OCI-M1 (cell line): ENCODE measurements around the gene SPSB3.

ENCODE experiments used
- DNase-seq: peaks from one replicate; lab custom pipeline; 2025; lab: John Stamatoyannopoulos, UW

The SPSB3 gene

DNA sequence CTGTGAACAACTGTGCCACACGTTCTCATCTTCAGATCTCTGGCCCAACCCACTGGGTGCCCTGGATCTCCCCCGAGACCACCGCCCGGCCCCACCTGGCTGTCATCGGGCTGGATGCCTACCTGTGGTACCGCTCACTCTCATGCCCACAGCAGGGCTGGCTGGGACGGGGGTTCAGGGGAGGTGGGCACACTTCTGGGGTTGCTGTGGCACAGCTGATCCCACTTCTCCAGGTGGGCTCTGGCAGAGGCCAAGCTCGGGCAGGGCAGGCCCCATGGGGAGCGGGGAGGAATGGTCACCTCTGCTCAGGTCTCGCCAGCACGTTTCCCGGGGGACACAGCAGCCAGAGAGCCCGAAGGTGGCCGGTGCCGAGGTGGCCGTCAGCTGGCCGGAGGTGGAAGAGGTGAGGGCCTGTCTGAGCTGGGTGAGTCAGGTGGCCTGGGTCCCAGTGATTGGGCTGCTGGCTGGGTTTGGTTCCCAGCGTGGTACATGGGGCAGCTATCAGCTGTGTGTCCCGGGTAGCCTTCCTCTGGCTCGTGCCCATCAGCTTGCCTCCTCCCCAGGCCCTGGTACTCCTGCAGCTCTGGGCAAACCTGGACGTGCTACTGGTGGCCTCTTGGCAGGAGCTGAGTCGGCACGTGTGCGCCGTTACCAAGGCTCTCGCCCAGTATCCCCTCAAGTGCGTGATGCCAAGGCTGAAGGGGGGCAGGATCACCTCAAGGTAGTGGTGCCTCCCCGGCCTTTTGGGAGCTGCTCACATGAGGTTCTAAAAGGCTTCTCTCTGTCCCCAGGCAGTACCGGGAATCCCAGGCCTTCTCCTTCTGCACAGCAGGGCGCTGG, 7.1 kb downstream of the SPSB3 start:
- DNase-seq: no peak

DNA sequence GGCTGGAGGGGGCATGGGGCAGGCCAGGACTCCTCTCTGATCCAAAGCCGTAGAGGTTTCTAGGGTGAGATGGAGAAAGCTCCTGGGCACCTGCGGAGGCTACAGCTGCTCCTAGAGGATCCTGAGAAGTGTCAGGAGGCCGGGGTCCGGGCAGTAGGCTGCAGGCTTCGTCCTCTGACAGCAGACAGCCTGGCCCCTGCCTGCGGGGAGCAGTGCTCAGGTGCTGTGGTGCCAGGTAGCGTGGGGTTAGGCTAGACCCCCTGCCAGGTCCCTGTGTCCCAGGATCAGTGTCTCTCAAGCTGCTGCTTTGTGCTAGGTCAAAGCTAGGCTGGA, 8.0 kb downstream of the SPSB3 start:
- DNase-seq: no peak

DNA sequence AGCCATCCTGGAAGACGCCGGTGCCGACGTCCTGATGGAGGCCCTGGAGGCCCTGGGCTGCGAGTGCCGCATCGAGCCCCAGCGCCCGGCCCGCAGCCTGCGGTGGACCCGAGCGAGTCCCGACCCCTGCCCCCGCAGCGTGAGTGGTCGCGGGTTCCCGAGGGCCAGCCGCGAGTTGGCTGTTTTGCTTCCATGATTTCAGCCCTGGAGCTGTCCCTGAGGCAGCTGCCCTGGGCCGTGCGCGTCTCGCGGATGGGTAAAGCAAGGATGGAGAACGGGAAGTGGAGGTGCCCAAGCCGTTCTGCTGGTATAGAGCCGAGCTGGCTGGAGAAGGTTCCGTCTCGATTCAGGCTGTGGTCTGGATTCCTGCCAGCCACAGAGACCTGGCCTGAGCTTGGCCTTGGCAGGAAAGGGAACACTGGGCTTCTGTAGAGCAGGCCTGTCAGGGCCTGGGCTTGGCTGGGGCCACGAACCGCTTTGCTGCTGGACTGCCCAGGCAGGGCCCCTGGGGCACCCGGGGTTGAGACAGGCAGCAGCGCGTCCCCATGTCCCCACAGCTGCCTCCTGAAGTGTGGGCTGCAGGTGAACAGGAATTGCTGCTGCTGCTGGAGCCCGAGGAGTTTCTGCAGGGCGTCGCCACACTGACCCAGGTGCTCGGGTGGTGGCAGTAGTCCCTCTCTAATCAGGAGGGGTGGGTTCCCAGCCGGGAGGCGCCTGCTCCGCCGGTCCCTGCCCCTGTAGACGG, 8.5 kb downstream of the SPSB3 start:
- DNase-seq: peak; percentile 52

DNA sequence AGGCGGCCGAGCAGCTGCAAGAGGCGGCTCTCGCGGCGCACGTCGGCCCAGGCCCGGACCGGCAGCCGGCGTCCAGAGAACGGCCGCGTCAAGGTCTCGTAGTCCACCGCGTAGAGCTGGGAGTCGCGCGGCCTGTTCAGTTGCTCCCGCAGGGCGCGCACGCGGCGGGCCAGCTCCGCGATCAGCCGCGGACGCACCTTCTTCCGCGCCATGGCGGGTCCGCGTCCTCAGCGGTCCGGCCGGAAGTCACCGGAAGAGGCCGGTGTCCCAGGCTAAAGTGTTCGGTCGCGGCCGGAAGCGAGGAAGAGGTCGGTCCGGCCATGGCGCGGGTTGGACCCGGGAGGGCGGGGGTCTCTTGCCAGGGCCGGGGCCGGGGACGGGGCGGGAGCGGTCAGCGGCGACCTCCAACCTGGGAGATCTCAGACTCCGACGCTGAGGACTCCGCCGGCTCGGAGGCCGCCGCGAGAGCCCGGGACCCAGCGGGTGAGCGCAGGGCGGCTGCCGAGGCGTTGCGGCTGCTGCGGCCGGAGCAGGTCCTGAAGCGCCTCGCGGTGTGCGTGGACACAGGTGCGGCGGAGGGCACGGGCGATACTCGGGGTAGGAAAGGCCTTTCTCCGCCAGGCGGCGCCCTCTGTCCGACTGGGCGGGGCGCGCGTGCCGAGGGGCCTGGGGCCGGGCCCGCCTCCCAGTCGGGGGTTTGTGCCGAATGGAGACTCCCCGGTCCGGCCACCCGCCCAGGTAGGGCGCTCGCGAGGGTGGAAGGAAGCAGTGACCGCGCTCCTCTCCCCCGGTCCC, 9.3 kb downstream of the SPSB3 start, which contains the start of gene MRPS34:
Gene MRPS34 (minus strand): TSS at position 227 of the 795 bp plus-strand sequence. CDS start 15 bp downstream, at position 212.
- DNase-seq: peak; percentile 92

DNA sequence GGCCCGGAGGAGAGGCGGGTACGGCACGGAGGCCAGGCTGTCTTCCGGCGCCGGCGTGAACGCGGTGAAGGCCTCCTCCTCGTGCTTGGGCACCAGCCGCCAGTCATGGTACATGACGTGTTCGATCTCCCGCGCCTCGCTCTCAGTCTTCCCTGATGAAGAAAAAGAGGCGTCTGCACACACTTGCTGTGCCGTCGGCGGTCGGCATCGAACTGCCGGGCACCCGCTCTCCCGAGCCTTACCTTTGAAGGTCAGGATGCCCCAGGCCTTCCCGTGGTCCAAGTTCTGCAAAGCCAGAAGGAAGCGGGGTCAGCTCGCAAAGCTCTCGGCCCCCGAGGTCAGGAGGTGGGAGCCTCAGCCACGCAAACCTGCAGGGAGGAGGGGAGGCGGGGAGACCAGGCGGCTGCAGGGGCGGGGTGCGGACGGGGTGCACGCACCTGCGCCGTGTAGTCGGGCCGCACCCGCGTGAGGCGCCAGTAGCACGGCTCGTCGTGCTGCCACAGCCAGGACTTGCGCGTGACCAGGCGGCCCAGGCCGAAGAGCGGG, 9.9 kb downstream of the SPSB3 start, which contains the start of gene EME2:
Gene EME2 (plus strand): TSS at position 449 of the 546 bp plus-strand sequence. CDS start 418 bp downstream, outside the sequence.
- DNase-seq: peak; percentile 43

DNA sequence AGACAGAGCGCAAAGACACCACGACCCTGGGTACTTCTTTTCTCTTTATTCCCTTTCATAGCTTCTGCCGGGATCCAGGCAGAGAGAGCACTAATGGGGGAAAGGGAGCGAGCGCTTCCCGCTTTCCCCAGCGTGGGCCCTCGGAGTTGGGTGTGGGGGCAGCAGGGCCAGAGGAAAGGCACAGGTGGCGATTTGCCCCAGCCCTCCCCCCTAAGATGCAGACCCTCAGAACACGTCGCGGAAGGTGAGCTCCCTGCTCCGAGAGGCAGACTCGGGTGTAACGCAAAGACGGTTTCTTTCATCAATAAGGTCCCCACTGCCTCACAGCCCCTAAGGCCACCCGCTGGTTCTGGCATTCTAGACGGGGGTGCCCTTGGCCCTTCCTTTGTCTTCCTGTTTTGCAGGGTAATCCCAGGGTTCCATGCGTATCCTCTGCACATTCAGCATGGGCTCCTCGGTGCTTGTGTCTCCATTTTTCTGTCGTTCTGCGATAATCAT, 10.5 kb downstream of the SPSB3 start:
- DNase-seq: no peak

DNA sequence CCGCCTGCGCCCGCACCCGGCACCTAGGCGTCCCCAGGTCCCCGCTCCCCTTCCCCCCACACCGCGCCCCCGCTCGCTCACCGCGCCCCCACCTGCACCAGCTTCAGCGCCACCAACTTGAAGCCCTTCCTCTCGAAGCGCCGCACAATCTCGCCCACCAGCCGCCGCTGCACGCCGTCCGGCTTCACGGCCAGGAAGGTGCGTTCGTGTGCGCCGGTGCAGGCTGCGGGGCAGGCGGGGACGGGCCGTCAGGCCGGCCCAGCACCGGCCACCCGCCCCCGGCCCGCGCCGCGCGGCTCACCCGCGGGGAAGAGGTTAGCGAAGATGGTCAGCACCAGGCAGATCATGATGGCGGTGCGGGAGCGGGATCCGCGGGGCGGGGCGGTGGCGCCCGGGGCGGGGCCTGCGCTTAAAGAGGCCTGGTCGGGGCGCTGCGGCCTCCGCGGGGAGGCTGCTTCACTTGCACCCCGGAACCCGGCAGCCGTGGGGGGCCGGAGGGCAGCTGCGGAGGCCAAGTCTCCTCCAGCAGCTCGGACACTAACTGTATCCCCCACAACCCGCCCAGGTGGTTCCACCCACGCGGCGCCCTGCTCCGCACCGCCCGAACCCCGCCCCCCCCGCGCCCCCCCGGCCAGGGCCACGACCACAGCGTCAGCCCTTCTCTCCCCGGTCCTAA, 11.0 kb downstream of the SPSB3 start, which contains the start of gene NME3:
Gene NME3 (minus strand): TSS at position 356 of the 676 bp plus-strand sequence. CDS start 9 bp downstream, at position 347.
- peak; percentile 81 for DNase-seq

DNA sequence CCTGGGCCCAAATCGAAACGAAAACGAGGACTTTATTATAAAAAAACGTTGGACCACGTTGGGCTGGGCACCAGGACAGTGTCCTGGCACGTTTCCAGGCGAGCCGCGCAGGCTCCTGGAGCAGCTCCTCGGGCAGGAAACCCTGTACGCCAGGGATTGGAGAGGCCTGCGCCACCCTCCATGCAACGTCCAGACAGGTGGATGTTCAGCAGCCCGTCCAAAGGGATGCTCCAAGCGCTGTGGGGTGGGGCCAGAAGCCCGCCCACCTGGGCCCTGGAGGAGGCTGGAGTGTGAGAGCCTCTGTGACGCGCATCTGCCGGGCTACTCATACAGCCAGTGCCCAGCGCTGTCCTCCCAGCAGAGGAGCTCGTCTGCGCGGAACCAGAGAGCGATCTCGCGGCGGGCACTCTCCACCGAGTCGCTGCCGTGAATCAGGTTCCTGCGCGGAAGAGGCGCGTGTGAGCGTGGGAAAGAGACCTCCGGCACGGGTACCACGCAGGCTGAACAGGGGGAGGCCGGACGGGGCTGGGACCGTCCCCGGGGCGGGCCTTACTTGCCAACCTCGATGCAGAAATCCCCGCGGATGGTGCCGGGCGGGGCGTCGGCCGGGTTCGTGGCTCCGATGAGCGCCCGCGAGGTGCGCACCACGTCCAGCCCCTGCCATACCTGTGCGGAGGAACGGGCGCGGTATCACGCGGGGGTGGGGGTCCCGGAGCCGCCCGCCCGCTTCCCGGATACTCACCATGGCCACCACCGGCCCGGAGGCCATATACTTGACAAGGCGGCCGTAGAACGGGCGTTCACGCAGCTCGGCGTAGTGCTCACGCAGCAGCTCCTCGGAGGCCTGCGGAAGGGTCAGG, 11.8 kb downstream of the SPSB3 start:
- DNase-seq: peak; percentile 39

DNA sequence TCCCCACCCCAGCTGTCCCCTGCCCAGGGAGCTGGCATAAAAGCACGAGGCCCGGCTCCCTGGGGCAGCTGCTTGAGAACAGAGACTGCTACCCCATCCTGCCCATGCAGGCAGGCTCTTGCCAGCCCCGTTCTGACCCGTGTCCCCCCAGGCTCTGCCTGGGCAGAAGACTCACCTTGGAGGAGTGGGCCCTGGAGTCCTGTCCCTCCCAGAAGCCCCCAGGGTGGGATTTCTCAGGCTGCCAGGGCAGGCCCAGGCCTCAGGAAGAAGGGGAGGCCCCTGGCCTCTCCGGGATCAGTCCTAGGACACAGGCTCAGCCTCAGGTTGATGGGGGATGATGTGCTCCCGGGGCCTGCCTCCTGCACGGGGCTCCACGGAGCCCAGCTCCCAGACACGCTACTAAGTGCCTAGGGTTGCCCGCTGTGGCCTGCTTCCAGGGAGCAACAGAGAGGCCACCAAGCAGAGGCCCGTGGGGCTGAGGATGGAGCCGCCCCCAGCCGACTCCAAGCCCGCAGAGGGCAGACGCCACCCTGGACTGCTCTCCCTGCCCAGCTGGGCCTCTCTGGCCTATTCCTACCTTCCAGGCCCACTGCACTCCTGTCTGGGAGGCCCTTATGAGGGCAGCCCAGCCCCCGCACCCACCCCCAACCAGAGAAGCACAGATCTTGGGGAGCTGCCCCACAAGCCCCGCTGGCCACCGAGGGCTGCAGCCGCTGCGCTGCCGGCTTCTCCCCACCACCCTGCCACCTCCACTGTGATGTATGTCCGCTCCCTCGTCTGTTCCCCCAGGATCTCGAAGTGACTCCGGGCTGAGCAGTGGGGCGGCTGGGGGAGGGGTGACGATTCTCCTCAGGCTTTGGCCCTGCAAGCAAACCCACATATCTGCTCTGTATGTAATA, 12.7 kb downstream of the SPSB3 start:
- DNase-seq: no peak

DNA sequence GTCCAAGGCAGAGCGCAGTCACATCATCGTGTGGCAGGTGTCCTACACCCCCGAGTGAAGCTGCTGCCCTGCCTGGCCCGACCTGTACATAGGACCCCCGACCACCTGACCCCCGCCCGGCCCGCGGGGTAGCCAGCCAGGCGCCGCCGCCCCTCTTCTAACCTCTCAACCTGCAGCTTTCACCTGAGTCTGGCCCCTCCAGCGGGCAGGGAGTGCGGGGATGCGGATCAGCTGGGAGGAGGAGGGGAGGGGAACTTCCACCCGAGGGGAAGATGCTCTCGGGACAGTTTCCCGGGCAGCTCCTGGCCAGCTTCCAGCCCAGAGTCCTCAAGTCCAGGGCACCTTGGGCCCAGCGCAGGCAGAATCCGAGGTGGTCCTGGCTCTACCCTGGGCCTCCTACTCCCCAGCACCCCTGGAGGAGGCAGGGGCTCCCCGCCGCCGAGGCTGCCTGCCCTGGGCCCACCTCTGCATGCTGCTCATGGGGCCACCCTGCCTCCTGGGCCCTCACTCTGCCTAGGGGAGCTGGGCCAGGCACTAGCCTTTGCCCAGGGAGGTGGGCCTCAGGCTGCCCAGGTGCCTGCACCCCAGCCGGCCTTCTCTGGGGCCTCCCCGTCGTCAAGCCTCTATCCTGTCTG, 13.5 kb downstream of the SPSB3 start:
- DNase-seq: no peak

DNA sequence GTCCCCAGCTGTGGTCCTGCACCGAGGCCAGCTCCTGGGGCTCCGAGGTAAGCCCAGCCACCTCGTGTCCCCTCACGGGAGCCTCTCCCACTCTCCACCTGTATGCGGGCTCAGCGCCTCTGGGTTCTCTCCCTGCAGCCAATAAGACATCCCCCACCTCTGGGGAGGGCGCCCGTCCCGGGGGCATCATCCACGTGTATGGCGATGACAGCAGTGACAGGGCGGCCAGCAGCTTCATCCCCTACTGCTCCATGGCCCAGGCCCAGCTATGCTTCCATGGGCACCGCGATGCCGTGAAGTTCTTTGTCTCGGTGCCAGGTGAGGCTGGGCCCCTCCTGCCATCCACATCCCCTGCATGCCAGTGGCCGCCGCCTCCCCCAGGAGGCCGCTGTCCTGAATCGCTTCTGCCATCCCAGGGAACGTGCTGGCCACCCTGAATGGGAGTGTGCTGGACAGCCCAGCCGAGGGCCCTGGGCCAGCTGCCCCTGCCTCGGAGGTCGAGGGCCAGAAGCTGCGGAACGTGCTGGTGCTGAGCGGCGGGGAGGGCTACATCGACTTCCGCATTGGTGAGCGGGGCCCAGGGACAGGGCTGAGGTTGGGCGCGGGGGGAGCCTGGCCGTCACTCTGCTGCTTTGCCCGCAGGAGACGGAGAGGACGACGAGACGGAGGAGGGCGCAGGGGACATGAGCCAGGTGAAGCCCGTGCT, 14.2 kb downstream of the SPSB3 start:
- no peak for DNase-seq

DNA sequence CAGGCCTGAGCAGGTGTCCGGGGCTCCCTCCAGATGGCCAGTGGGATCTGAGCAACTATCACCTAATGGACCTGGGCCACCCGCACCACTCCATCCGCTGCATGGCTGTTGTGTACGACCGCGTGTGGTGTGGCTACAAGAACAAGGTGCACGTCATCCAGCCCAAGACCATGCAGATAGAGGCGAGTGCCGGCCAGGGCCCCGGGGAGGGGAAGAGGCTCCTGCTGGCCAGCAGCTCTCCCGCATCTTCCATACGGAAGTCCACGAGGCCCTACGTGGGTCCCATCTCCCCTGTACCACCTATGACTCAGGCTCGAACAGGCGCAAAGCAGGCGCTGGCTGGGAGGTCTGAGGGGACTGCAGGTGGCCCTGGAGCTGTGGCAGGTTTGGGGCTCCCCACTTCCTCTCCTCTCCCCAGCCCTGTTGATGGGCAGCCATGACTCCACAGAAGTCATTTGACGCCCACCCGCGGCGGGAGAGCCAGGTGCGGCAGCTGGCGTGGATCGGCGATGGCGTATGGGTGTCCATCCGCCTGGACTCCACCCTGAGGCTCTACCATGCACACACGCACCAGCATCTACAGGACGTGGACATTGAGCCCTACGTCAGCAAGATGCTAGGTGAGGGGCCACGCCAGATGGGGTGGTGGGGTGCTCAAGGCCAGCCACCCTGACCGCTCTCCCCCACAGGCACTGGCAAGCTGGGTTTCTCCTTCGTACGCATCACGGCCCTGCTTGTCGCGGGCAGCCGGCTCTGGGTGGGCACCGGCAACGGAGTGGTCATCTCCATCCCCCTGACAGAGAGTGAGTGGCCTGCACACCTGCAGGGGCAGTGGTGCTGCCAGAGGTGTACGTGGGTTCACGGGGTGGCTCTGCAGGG, 15.0 kb downstream of the SPSB3 start:
- DNase-seq: no peak

DNA sequence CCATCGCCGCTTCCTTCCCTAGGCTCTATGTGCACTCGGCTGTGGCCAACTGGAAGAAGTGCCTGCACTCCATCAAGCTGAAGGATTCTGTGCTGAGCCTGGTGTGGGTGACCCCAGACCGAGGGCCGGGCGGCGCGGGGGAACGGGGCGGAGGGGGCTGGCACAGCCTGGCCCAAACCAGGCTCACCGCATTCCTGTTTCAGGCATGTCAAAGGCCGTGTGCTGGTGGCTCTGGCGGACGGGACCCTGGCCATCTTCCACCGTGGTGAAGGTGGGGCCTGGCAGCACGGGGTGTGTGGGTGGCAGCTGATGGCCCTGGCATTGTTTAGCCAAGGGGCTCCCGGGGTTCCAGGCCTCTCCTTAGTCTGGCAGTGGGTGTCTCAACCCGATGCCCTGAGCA, 15.7 kb downstream of the SPSB3 start:
- no peak for DNase-seq

DNA sequence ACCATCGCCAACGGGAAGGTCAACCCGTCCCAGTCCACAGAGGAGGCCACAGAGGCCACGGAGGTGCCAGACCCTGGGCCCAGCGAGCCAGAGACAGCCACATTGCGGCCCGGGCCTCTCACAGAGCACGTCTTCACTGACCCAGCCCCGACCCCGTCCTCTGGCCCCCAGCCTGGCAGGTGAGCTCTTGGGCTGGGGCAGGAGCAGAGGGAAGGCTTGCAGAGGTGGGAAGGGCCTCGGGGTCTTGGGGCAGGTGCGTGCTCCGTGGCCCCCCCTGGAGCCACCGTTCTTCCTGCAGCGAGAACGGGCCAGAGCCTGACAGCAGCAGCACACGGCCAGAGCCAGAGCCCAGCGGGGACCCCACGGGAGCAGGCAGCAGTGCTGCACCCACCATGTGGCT, 16.1 kb downstream of the SPSB3 start:
- DNase-seq: no peak

DNA sequence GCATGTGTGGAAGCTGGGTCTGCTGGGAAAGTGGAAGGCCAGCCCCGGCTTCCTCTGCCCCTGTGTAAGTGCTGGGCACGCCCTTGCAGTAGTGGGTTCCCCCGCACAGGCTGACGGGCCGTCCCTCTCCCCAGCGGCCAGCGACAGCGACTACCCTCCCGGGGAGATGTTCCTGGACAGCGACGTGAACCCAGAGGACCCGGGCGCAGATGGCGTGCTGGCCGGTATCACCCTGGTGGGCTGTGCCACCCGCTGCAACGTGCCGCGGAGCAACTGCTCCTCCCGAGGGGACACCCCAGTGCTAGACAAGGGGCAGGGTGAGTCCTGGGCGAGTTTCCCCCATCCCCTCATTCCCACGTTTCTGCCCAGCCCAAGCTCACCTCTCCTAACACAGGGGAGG, 16.5 kb downstream of the SPSB3 start:
- no peak for DNase-seq

DNA sequence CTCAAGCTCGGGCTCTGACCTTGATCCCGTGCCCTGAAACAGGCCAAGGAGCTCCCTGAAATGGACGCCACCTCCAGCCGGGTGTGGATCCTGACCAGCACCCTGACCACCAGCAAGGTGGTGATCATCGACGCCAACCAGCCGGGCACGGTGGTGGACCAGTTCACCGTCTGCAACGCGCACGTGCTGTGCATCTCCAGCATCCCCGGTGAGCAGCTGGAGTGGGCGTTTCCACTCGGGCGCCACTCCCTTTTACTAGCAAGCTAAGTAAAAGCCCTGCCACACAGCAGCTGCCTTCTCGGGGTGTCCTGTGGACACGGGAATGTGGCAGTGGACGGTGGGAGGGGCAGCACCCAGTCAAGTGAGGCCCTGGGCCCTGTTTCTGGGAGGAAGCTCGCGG, 17.4 kb downstream of the SPSB3 start:
- no peak for DNase-seq
